Activated CD8-positive, alpha-beta memory T cell treated with anti-CD3 and anti-CD28 coated beads, Interleukin-2, amount 50 U/mL, for 1 hour (primary cell): ENCODE results near the gene CLCN2.

Source experiments
- DNase-seq: peaks from one replicate; pipeline ENCODE4 v3.0.0-alpha.2; 2020; ENCODE audit errors: extremely low read depth

The CLCN2 gene

DNA sequence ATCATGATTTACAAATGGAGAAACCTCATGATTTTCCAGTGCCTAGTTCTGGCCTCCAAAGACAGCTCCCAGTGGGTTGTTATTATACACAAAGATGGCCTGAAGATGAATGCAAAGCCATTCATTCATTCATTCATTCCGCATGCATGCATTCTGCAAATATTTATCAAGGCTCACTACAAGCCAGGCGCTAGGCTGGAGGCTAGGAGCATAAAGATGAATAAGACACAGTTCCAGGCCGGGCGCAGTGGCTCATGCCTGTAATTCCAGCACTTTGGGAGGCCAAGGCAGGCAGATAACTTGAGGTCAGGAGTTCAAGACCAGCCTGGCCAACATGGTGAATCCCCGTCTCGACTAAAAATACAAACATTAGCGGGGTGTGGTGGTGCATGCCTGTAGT is 64.8 kb downstream of the CLCN2 start:
- no peak for DNase-seq
